ENCODE measurements around the gene SIX2.

- TF ChIP-seq CTCF (IDR thresholded peaks at IDR 0.05 in 2 of 3, conservative IDR thresholded peaks at IDR 0.05 in 1 of 3; ENCODE audit: insufficient read depth in 2 of 3, low read depth in 1 of 3, low read length in 3 of 3): no peak
- TF ChIP-seq SREBF1 (IDR thresholded peaks at IDR 0.05; ENCODE audit: borderline replicate concordance, low read depth, low read length): no peak
- TF ChIP-seq, protein P1, sequence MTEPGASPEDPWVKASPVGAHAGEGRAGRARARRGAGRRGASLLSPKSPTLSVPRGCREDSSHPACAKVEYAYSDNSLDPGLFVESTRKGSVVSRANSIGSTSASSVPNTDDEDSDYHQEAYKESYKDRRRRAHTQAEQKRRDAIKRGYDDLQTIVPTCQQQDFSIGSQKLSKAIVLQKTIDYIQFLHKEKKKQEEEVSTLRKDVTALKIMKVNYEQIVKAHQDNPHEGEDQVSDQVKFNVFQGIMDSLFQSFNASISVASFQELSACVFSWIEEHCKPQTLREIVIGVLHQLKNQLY (CRISPR knock-in tag; conservative IDR thresholded peaks at IDR 0.05): no peak
- TF ChIP-seq MTA1 (IDR thresholded peaks at IDR 0.05; ENCODE audit: borderline replicate concordance): no peak
- no peak for TF ChIP-seq TCF7L2 (IDR thresholded peaks at IDR 0.05; ENCODE audit: low read depth, low read length)
These were observed 33.9 kb upstream of the SIX2 start for GRCh38 chr2:45043174-45043573.

Measured in K562 (cell line).